ENCODE data around the gene HTT-AS. TPM values are rescaled to one million over a fixed set of nuclear protein-coding genes. Genes with fewer than 3 reads are reported as not detected.
A peak's percentile ranks its signal among the peaks of the same experiment; 100 is the strongest.

The HTT-AS gene
- total RNA-seq, 1 donor from 2014 or later = not detected

- Histone ChIP-seq H3K4me1 (no peaks in the 10 kb centered on the region), H3K27me3 (no peaks in the 10 kb centered on the region), H3K27ac (no peak overlapping the region), H3K36me3 (peaks cover 33% of the 10 kb centered on the region), H3K4me3 (no peak overlapping the region), H3K9me3 (no peaks in the 10 kb centered on the region)
- intact Hi-C loops (cut with DNase I) = no loop called here
- no peak for DNase-seq
- TF ChIP-seq CTCF (IDR thresholded peaks at IDR 0.05) = no peak
- no peak for ATAC-seq
Measured at GRCh38 chr4:3087115-3087797, 12.9 kb upstream of the HTT-AS start.

GRCh38 chr4:3085948-3086670 lies 11.8 kb upstream of the HTT-AS start:
- Histone ChIP-seq H3K27me3 (no peaks in the 10 kb centered on the region), H3K36me3 (peaks cover 26% of the 10 kb centered on the region), H3K4me1 (no peaks in the 10 kb centered on the region), H3K4me3 (no peak overlapping the region), H3K27ac (no peak overlapping the region), H3K9me3 (no peaks in the 10 kb centered on the region)
- TF ChIP-seq CTCF (IDR thresholded peaks at IDR 0.05) = no peak
- intact Hi-C loops (cut with DNase I) = no loop called here
- DNase-seq (no peak), ATAC-seq (no peak)

- H3K9me3 ChIP-seq = no peaks in the 10 kb centered on the region
- no peak overlapping the region for H3K4me3 ChIP-seq
- H3K27ac ChIP-seq = no peak overlapping the region
- peaks cover 9% of the 10 kb centered on the region for H3K4me1 ChIP-seq
- DNase-seq (no peak), ATAC-seq (no peak)
- no peaks in the 10 kb centered on the region for H3K27me3 ChIP-seq
- intact Hi-C loops (cut with DNase I) = no loop called here
- H3K36me3 ChIP-seq = peaks cover 17% of the 10 kb centered on the region
- TF ChIP-seq CTCF (IDR thresholded peaks at IDR 0.05) = no peak
Measured at GRCh38 chr4:3083732-3084131, 9.4 kb upstream of the HTT-AS start.

- H3K9me3 ChIP-seq = no peaks in the 10 kb centered on the region
- H3K4me1 ChIP-seq = peaks cover 9% of the 10 kb centered on the region
- DNase-seq = no peak
- ATAC-seq = no peak
- H3K36me3 ChIP-seq = peaks cover 12% of the 10 kb centered on the region
- intact Hi-C loops (cut with DNase I) = no loop called here
- H3K4me3 ChIP-seq = no peak overlapping the region
- no peak overlapping the region for H3K27ac ChIP-seq
- H3K27me3 ChIP-seq = no peaks in the 10 kb centered on the region
- TF ChIP-seq CTCF (IDR thresholded peaks at IDR 0.05) = no peak
Measured at GRCh38 chr4:3082925-3083515, 8.7 kb upstream of the HTT-AS start.

GRCh38 chr4:3079694-3080123 lies 5.4 kb upstream of the HTT-AS start:
- peak; percentile 38 for ATAC-seq
- no peak overlapping the region for H3K27ac ChIP-seq

More at GRCh38 chr4:3079694-3080123, 5.4 kb upstream of the HTT-AS start:
- peaks cover 22% of the 10 kb centered on the region for H3K4me1 ChIP-seq
- H3K27me3 ChIP-seq = no peaks in the 10 kb centered on the region
- TF ChIP-seq CTCF (IDR thresholded peaks at IDR 0.05) = no peak
- DNase-seq = no peak
- no peak overlapping the region for H3K4me3 ChIP-seq
- H3K36me3 ChIP-seq = no peaks in the 10 kb centered on the region
- no peaks in the 10 kb centered on the region for H3K9me3 ChIP-seq
- intact Hi-C loops (cut with DNase I) = loop anchor here (10.0 kb wide), 1 partner anchor 205 kb away; no protein-coding TSS in a partner anchor
